GM12865 (cell line): Measurements from ENCODE around the gene FOXR1.

Source experiments
- DNase-seq: peaks from one replicate; pipeline ENCODE4 v3.0.0; 2010; ENCODE audit warnings: low read depth
- H3K4me3 ChIP-seq: 2 replicates; pipeline ENCODE4 v1.5.1; 2011; ENCODE audit warnings: mild to moderate bottlenecking, low read depth, low read length, control low read depth
- TF ChIP-seq, protein P1 (sequence below): IDR thresholded peaks from 2 replicates; pipeline ENCODE4 v1.5.1; 2011; ENCODE audit warnings: low read length, control low read depth, low read depth, inconsistent platforms; ENCODE audit not compliant: insufficient read depth; ENCODE audit errors: missing control alignments

The FOXR1 gene, protein sequence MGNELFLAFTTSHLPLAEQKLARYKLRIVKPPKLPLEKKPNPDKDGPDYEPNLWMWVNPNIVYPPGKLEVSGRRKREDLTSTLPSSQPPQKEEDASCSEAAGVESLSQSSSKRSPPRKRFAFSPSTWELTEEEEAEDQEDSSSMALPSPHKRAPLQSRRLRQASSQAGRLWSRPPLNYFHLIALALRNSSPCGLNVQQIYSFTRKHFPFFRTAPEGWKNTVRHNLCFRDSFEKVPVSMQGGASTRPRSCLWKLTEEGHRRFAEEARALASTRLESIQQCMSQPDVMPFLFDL

GRCh38 chr11:118971646-118972045, at the start of gene FOXR1:
TSS of gene FOXR1 (plus strand) at chr11:118971761. CDS start at chr11:118971932, 171 bp downstream.
- TF ChIP-seq, protein P1, sequence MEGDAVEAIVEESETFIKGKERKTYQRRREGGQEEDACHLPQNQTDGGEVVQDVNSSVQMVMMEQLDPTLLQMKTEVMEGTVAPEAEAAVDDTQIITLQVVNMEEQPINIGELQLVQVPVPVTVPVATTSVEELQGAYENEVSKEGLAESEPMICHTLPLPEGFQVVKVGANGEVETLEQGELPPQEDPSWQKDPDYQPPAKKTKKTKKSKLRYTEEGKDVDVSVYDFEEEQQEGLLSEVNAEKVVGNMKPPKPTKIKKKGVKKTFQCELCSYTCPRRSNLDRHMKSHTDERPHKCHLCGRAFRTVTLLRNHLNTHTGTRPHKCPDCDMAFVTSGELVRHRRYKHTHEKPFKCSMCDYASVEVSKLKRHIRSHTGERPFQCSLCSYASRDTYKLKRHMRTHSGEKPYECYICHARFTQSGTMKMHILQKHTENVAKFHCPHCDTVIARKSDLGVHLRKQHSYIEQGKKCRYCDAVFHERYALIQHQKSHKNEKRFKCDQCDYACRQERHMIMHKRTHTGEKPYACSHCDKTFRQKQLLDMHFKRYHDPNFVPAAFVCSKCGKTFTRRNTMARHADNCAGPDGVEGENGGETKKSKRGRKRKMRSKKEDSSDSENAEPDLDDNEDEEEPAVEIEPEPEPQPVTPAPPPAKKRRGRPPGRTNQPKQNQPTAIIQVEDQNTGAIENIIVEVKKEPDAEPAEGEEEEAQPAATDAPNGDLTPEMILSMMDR, result no peak
- DNase-seq, result no peak
- H3K4me3 ChIP-seq, result no peak within 1 kb of the TSS

GRCh38 chr11:118921929-118922744, 49.4 kb upstream of the FOXR1 start:
- no peak for DNase-seq
- H3K4me3 ChIP-seq, result 0 out of 2 replicates have a peak overlapping the region, but pooled peaks have one; percentile 7
- TF ChIP-seq, protein P1, result no peak

DNA sequence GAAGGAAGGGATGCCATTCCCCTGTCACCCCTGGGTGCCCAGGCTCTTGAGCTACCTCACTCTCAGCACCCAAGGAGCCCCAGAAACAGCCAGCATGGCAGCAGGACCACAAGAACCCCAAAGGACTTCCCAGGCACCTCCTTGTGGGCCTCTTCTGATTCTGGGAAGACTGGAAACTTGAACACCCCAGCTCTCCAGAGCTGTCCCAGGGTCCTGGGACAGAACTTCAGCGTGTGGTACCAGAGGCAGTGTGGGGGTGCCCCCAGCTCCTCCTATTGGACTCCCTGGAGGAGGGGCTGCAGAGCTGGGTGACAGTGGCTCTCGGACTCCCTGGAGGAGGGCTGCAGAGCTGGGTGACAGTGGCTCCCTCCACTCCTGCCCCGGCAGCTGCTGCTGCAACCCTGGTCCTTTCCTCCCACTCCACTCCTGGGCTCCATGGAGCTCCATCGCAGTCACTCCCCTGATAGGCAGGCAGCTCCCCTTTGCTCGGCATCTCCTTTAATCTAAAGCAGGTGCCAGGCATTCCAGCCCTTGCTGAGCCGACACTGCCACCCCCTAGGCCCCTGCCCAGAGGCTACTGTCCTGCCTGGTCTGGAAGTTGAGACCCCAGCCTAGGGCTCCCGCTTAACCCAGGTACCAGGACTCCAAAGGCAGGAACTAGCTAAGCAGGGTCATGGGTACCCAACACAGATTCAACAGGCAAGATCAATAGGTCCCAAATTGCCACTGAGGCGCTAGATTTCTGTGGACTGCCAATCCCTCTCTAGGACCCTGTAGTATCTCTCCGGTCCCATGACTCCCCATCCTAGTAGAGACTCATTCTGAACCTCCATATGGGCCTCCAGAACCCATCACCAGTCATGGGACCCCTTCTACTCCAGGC, 48.6 kb upstream of the FOXR1 start:
- TF ChIP-seq, protein P1, result no peak
- peak overlapping the region; percentile 89 for H3K4me3 ChIP-seq
- no peak for DNase-seq

- TF ChIP-seq, protein P1, result no peak
Measured at GRCh38 chr11:118923721-118924587, 47.6 kb upstream of the FOXR1 start.

DNA sequence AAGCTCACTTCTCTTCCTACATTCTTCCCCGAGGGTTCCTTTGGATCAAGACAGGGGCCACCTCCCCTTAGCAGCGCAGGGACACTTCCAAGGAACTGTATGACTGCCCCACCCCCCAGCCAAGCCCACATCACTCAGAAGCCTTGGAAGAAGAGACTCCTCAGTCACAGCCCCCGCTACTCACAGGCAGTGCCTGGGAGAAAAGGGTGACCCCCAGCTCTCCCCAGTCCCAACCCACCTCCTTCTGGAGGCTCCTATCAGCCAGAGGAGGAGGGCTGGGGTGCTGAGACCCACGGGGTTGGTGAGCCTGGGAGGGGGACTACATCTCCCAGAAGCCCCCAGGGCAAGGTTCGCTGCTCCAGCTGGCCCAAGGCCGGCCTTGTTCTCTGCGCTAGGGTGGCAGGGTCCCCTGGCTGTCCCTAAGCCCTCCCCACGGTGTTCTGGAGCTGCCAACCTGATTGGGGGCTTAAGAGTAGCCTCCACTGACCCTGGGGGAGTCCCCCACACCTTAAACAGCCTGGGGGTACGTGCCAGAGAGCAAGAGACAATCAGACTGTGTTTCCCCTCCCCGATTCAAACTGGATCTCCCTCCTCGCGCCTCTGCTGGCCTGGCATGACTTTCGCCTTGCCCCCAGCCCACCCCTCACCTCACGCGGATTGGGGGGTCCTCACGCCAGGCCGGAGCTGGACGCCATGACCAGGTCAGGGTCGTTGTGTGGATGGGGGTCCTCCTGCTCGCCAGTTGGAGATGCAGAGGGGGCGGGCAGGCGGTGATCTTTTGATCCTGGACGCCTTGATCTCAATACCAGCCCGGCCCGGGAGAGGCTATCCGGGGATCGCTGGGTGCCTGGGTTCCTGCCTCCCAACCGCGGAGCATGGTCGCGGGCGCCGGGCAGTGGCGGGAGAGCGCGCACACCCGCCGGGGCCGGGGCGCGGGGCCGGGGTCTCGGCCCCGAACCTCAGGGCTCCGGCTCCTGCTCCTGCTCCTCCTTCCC, 46.7 kb upstream of the FOXR1 start:
- TF ChIP-seq, protein P1, result no peak
- peak; percentile 58 for DNase-seq
- peak overlapping the region; percentile 89 for H3K4me3 ChIP-seq

More at GRCh38 chr11:118923721-118924587, 47.6 kb upstream of the FOXR1 start:
- no peak for DNase-seq
- H3K4me3 ChIP-seq, result peak overlapping the region; percentile 89
